IMR-90 (cell line): Measurements from ENCODE around the gene FBXW7. TPM values are rescaled to one million over a fixed set of nuclear protein-coding genes. Genes with fewer than 3 reads are reported as not detected.

Experiments used
- ATAC-seq: fragments of 200-7000 bp; cut with Tn5 transposase; 2 replicates; pipeline ENCODE4 v1.9.1; 2020; ENCODE audit warnings: low read depth, mild to moderate bottlenecking, moderate library complexity
- BruUV-seq: library from RNA; stranded (reverse); fragments of 400-500 nt; replicated peaks from 2 replicates; lab custom pipeline; 2021; lab: Mats Ljungman, UMichigan
- CTCF ChIA-PET: fragments of 300-600 bp; formaldehyde crosslinking; extraction: SDS; loops from one replicate; lab custom pipeline; 2021; ENCODE audit warnings: antibody characterized with exemption; lab: Yijun Ruan, JAX
- POLR2A ChIA-PET: fragments of 300-600 bp; sonication (Branson Sonifier 250); formaldehyde crosslinking; loops from one replicate; lab custom pipeline; 2022; ENCODE audit warnings: antibody characterized with exemption; ENCODE audit not compliant: unreplicated experiment; lab: Charles Lee
- DNase-seq: peaks from one replicate; pipeline ENCODE4 v3.0.0; 2013
- H2AFZ ChIP-seq: replicated peaks from 2 replicates; pipeline ENCODE3; 2013; ENCODE audit warnings: low read length, mild to moderate bottlenecking; ENCODE audit not compliant: poor library complexity
- H2AK5ac ChIP-seq: 2 replicates; pipeline ENCODE4 v1.6.1; 2013; ENCODE audit warnings: low read depth, low read length, inconsistent platforms
- H2AK9ac ChIP-seq: replicated peaks from 2 replicates; pipeline ENCODE3; 2013; ENCODE audit warnings: mild to moderate bottlenecking, low read depth, low read length, moderate library complexity; ENCODE audit not compliant: poor library complexity
- H2BK120ac ChIP-seq: 2 replicates; pipeline ENCODE4 v1.6.1; 2013; ENCODE audit warnings: low read depth, low read length, inconsistent platforms
- H2BK15ac ChIP-seq: 3 replicates; pipeline ENCODE4 v1.6.1; 2013; ENCODE audit warnings: low read depth, low read length, inconsistent platforms
- H2BK20ac ChIP-seq: 2 replicates; pipeline ENCODE4 v1.6.1; 2013; ENCODE audit warnings: low read depth, mild to moderate bottlenecking, inconsistent platforms, low read length, moderate library complexity
- H2BK5ac ChIP-seq: 2 replicates; pipeline ENCODE4 v1.6.1; 2013; ENCODE audit warnings: mild to moderate bottlenecking, low read depth, low read length, inconsistent platforms; ENCODE audit not compliant: poor library complexity, severe bottlenecking
- H3K14ac ChIP-seq: replicated peaks from 2 replicates; pipeline ENCODE4 v1.6.1; 2013; ENCODE audit warnings: low read depth, low read length, inconsistent platforms
- H3K18ac ChIP-seq: 2 replicates; pipeline ENCODE4 v1.6.1; 2013; ENCODE audit warnings: low read depth, low read length, control low read depth
- H3K23ac ChIP-seq: 2 replicates; pipeline ENCODE4 v1.6.1; 2013; ENCODE audit warnings: low read depth, low read length, inconsistent platforms
- H3K27ac ChIP-seq: 2 replicates; pipeline ENCODE4 v1.5.1; 2013; ENCODE audit warnings: mild to moderate bottlenecking, control low read depth, low read length; ENCODE audit not compliant: insufficient read depth
- H3K27me3 ChIP-seq: 2 replicates; pipeline ENCODE4 v1.6.1; 2013; ENCODE audit warnings: low read length; ENCODE audit not compliant: control insufficient read depth, insufficient read depth
- H3K36me3 ChIP-seq: 2 replicates; pipeline ENCODE4 v1.6.1; 2013; ENCODE audit warnings: low read length, mixed read lengths; ENCODE audit not compliant: control insufficient read depth, insufficient read depth
- H3K4ac ChIP-seq: 2 replicates; pipeline ENCODE4 v1.6.1; 2013; ENCODE audit warnings: low read depth, low read length, inconsistent platforms
- H3K4me1 ChIP-seq: 2 replicates; pipeline ENCODE4 v1.6.1; 2013; ENCODE audit warnings: low read length, mixed read lengths; ENCODE audit not compliant: control insufficient read depth, insufficient read depth
- H3K4me2 ChIP-seq: 2 replicates; pipeline ENCODE4 v1.6.1; 2013; ENCODE audit warnings: low read depth, mild to moderate bottlenecking, control low read depth, low read length, moderate library complexity
- H3K4me3 ChIP-seq: 2 replicates; pipeline ENCODE4 v1.5.1; 2013; ENCODE audit warnings: low read depth, mild to moderate bottlenecking, control low read depth, low read length, moderate library complexity; ENCODE audit not compliant: insufficient read depth
- H3K56ac ChIP-seq: 2 replicates; pipeline ENCODE4 v1.6.1; 2013; ENCODE audit warnings: low read length, inconsistent platforms; ENCODE audit not compliant: insufficient read depth; ENCODE audit errors: extremely low read depth
- H3K79me1 ChIP-seq, 2 experiments: 2 replicates each; pipeline ENCODE4 v1.6.1; 2013; ENCODE audit warnings: low read length in 2 of 2, inconsistent platforms in 1 of 2, low read depth in 1 of 2
- H3K9ac ChIP-seq: 2 replicates; pipeline ENCODE4 v1.6.1; 2013; ENCODE audit warnings: low read depth, low read length, control low read depth
- H3K9me1 ChIP-seq: 2 replicates; pipeline ENCODE4 v1.6.1; 2013; ENCODE audit warnings: low read length, inconsistent platforms; ENCODE audit not compliant: insufficient read depth
- H3K9me3 ChIP-seq: 2 replicates; pipeline ENCODE4 v1.6.1; 2013; ENCODE audit warnings: low read length; ENCODE audit not compliant: control insufficient read depth, insufficient read depth
- H4K20me1 ChIP-seq: 2 replicates; pipeline ENCODE4 v1.6.1; 2013; ENCODE audit warnings: low read length, inconsistent platforms; ENCODE audit not compliant: insufficient read depth
- H4K5ac ChIP-seq: 2 replicates; pipeline ENCODE4 v1.6.1; 2013; ENCODE audit warnings: mild to moderate bottlenecking, low read depth, low read length, control low read depth
- H4K8ac ChIP-seq, 2 experiments: 2 replicates each; pipeline ENCODE4 v1.6.1; 2013; ENCODE audit warnings: low read depth in 2 of 2, low read length in 2 of 2, control low read depth in 1 of 2, inconsistent platforms in 1 of 2
- H4K91ac ChIP-seq: 2 replicates; pipeline ENCODE4 v1.6.1; 2013; ENCODE audit warnings: low read depth, low read length, inconsistent platforms; ENCODE audit not compliant: insufficient read depth
- CEBPB ChIP-seq: IDR thresholded peaks from 2 replicates; pipeline ENCODE4 v1.6.1; 2012; ENCODE audit warnings: low read depth, low read length, improper control_type of control experiment
- CHD1 ChIP-seq: IDR thresholded peaks from 2 replicates; pipeline ENCODE4 v1.6.1; 2012; ENCODE audit warnings: low read depth, low read length, improper control_type of control experiment
- FOS ChIP-seq: fragments of 150-350 bp; IDR thresholded peaks from 2 replicates; pipeline ENCODE4 v1.6.1; 2016; ENCODE audit warnings: low read depth, low read length
- MAFK ChIP-seq: IDR thresholded peaks from 2 replicates; pipeline ENCODE4 v1.6.1; 2012; ENCODE audit warnings: low read depth, low read length, improper control_type of control experiment
- MAZ ChIP-seq: IDR thresholded peaks from 2 replicates; pipeline ENCODE4 v1.6.1; 2012; ENCODE audit warnings: low read depth, mild to moderate bottlenecking, low read length, improper control_type of control experiment, moderate library complexity, borderline replicate concordance
- MXI1 ChIP-seq: IDR thresholded peaks from 2 replicates; pipeline ENCODE4 v1.6.1; 2012; ENCODE audit warnings: low read depth, mild to moderate bottlenecking, low read length, moderate library complexity, borderline replicate concordance
- NFE2L2 ChIP-seq: fragments of 150-350 bp; IDR thresholded peaks from 2 replicates; pipeline ENCODE4 v1.6.1; 2016; ENCODE audit warnings: low read depth, mild to moderate bottlenecking, low read length
- POLR2A ChIP-seq: IDR thresholded peaks from 2 replicates; pipeline ENCODE4 v1.6.1; 2012; ENCODE audit warnings: mild to moderate bottlenecking, low read depth, low read length
- RAD21 ChIP-seq: IDR thresholded peaks from 2 replicates; pipeline ENCODE4 v1.6.1; 2012; ENCODE audit warnings: low read length, improper control_type of control experiment
- RCOR1 ChIP-seq: IDR thresholded peaks from 2 replicates; pipeline ENCODE4 v1.6.1; 2012; ENCODE audit warnings: mild to moderate bottlenecking, low read length, improper control_type of control experiment; ENCODE audit not compliant: insufficient replicate concordance
- RFX5 ChIP-seq: IDR thresholded peaks from 2 replicates; pipeline ENCODE4 v1.8.0; 2012; ENCODE audit warnings: low read depth, mild to moderate bottlenecking, low read length, moderate library complexity
- SMC3 ChIP-seq: fragments of 150-350 bp; IDR thresholded peaks from 2 replicates; pipeline ENCODE4 v1.6.1; 2016; ENCODE audit warnings: low read depth, mild to moderate bottlenecking, antibody characterized with exemption, low read length, moderate library complexity
- WGBS, 2 experiments: methylation state at CpG; one replicate each; pipeline versions ENCODE4 v1.1.5 to v1.1.7; 2013; ENCODE audit warnings: missing lambda C conversion rate in 2 of 2; ENCODE audit not compliant: insufficient read length in 1 of 2; ENCODE audit errors: extremely low coverage in 2 of 2; 5-methylcytosine and 5-hydroxymethylcytosine counted together
- dilution Hi-C: fragments of 300-500 bp; cut with HindIII; formaldehyde crosslinking; loops from one replicate; pipeline ENCODE4 v1.14.3; 2018; ENCODE audit warnings: low sequenced_read_pairs; ENCODE audit not compliant: unreplicated experiment
- in situ Hi-C: fragments of 300-500 bp; cut with MboI; formaldehyde crosslinking; loops from 3 replicates; pipeline ENCODE4 v1.14.3; 2019; ENCODE audit warnings: low sequenced_read_pairs, inconsistent platforms, mixed read lengths
- intact Hi-C: fragments of 100-400 bp; cut with micrococcal nuclease; formaldehyde crosslinking; loops from 2 replicates; pipeline ENCODE4 v1.10.0; 2022
- polyA plus RNA-seq, 3 experiments: library from polyadenylated mRNA; depleted of rRNA; stranded (reverse); fragments of >200 nt; gene quantifications; 2 replicates each; pipeline ENCODE4 v1.2.3, GENCODE V29; 2012; ENCODE audit warnings: low replicate concordance in 1 of 3
- total RNA-seq: library from RNA; depleted of rRNA; stranded (reverse); fragments of >200 nt; gene quantifications from 2 replicates; pipeline ENCODE4 v1.2.3, GENCODE V29; 2012
- TF ChIP-seq, protein P1 (sequence below): fragments of 150-350 bp; IDR thresholded peaks from 2 replicates; pipeline ENCODE4 v1.6.1; 2017; ENCODE audit warnings: mild to moderate bottlenecking, antibody characterized with exemption, low read length, low read depth
- TF ChIP-seq, protein P2 (sequence below): conservative IDR thresholded peaks from 2 replicates; pipeline ENCODE4 v1.5.1; 2012; ENCODE audit warnings: mild to moderate bottlenecking, low read depth, low read length, improper control_type of control experiment
- TF ChIP-seq, protein P3 (sequence below): fragments of 150-350 bp; IDR thresholded peaks from 2 replicates; pipeline ENCODE4 v1.6.1; 2016; ENCODE audit warnings: low read depth, mild to moderate bottlenecking, low read length, moderate library complexity, borderline replicate concordance

The FBXW7 gene
- total and polyA plus RNA-seq, 2 of the 4 experiments (the other 2 are of a cell fraction), result 7.2 to 27.4 TPM

DNA sequence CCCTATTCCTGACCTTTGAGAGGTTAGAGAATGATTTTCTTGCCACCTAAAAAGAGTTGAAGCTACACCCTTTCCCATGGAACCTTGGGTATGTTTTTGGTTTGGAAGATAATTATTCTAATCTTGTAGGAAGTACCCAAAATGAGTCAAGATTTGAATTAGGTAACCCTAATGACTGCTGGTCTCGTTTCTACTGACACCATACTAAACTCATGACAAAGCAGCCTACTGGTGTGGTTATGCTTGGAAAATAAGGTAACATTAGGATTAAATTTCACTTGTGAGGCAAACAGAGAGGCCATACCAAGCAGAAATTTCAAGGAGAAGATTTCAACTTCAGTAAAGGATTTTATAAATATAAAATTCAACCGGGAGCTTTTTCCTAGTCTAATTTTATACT is 107.9 kb downstream of the FBXW7 start:
- no TSS peak for BruUV-seq
- DNase-seq (no peak), ATAC-seq (no peak)
- peaks cover 4% of the 10 kb centered on the region for H3K4me1 ChIP-seq
- H4K91ac ChIP-seq, result no peak overlapping the region
- H3K36me3 ChIP-seq, result no peaks in the 10 kb centered on the region
- no peak overlapping the region for H2BK20ac ChIP-seq
- intact Hi-C loops, result no loop called here
- no peak overlapping the region for H3K23ac ChIP-seq
- CTCF ChIA-PET, result no interaction called here
- no peaks in the 10 kb centered on the region for H3K27me3 ChIP-seq
- in situ Hi-C loops, result no loop called here
- H2AFZ ChIP-seq, result no peak overlapping the region
- no peak overlapping the region for H2BK15ac ChIP-seq
- no peak overlapping the region for H2AK9ac ChIP-seq
- peaks cover 15 to 19% of the 10 kb centered on the region in 2 experiments for H3K79me1 ChIP-seq
- no peak overlapping the region for H3K18ac ChIP-seq
- H3K14ac ChIP-seq, result no peak overlapping the region
- no peak overlapping the region for H3K27ac ChIP-seq
- no peaks in the 10 kb centered on the region for H3K9me3 ChIP-seq
- TF ChIP-seq RCOR1 (no peak), CHD1 (no peak), MAZ (no peak), POLR2A (no peak), MXI1 (no peak), RFX5 (no peak), NFE2L2 (no peak), MAFK (no peak), RAD21 (no peak), CEBPB (no peak), SMC3 (no peak), FOS (no peak)
- TF ChIP-seq, protein P1, sequence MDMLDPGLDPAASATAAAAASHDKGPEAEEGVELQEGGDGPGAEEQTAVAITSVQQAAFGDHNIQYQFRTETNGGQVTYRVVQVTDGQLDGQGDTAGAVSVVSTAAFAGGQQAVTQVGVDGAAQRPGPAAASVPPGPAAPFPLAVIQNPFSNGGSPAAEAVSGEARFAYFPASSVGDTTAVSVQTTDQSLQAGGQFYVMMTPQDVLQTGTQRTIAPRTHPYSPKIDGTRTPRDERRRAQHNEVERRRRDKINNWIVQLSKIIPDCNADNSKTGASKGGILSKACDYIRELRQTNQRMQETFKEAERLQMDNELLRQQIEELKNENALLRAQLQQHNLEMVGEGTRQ, result no peak
- TF ChIP-seq, protein P2, sequence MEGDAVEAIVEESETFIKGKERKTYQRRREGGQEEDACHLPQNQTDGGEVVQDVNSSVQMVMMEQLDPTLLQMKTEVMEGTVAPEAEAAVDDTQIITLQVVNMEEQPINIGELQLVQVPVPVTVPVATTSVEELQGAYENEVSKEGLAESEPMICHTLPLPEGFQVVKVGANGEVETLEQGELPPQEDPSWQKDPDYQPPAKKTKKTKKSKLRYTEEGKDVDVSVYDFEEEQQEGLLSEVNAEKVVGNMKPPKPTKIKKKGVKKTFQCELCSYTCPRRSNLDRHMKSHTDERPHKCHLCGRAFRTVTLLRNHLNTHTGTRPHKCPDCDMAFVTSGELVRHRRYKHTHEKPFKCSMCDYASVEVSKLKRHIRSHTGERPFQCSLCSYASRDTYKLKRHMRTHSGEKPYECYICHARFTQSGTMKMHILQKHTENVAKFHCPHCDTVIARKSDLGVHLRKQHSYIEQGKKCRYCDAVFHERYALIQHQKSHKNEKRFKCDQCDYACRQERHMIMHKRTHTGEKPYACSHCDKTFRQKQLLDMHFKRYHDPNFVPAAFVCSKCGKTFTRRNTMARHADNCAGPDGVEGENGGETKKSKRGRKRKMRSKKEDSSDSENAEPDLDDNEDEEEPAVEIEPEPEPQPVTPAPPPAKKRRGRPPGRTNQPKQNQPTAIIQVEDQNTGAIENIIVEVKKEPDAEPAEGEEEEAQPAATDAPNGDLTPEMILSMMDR, result no peak
- TF ChIP-seq, protein P3, sequence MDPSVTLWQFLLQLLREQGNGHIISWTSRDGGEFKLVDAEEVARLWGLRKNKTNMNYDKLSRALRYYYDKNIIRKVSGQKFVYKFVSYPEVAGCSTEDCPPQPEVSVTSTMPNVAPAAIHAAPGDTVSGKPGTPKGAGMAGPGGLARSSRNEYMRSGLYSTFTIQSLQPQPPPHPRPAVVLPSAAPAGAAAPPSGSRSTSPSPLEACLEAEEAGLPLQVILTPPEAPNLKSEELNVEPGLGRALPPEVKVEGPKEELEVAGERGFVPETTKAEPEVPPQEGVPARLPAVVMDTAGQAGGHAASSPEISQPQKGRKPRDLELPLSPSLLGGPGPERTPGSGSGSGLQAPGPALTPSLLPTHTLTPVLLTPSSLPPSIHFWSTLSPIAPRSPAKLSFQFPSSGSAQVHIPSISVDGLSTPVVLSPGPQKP, result no peak
- H3K4ac ChIP-seq, result no peak overlapping the region
- H4K20me1 ChIP-seq, result 0 out of 2 replicates have a peak, but pooled peaks cover 3% of the 10 kb centered on the region
- H2BK120ac ChIP-seq, result no peak overlapping the region
- POLR2A ChIA-PET, result no interaction called here
- dilution Hi-C loops, result no loop called here
- no peak overlapping the region for H4K8ac ChIP-seq
- H2AK5ac ChIP-seq, result no peak overlapping the region
- no peaks in the 10 kb centered on the region; the same call in 1 of the 2 replicates for H3K9me1 ChIP-seq
- H3K4me2 ChIP-seq, result no peak overlapping the region
- H2BK5ac ChIP-seq, result no peak overlapping the region
- H3K9ac ChIP-seq, result no peak overlapping the region
- H3K4me3 ChIP-seq, result no peak overlapping the region
- H4K5ac ChIP-seq, result no peak overlapping the region
- H3K56ac ChIP-seq, result no peak overlapping the region
- no CpG with 5 or more reads among the region's 2 CpGs for WGBS, 2 experiments
